ENCODE measurements around the gene MANSC4.

Gene MANSC4

DNA sequence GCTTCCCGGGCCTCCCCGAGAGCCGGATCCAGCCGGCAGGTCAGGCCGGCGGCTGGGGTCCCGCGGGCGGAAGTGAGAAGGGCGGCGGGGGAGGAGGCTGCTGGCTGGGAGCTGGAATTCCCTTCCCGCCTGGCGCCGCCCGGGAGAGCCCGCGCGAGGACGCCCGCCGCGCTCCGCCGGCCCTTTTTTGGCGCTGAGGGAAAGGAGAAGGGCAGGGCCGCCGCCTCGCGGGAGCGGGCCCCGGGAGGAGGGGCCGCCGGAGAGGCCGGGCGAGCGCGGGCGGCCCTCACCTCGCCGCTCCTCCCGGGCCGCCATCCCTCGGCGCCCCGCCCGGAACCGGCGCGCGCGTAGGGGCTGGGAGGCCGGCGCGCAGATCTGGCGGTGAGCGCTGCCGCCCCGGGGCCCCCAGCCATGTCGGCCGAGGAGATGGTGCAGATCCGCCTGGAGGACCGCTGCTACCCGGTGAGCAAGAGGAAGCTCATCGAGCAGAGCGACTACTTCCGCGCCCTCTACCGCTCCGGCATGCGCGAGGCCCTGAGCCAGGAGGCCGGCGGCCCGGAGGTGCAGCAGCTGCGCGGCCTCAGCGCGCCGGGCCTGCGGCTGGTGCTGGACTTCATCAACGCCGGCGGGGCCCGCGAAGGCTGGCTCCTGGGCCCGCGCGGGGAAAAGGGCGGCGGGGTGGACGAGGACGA, at the start of gene MANSC4, which contains the start of gene KLHL42:
Gene MANSC4, minus strand, starts transcription at position 317 of the 692 bp plus-strand sequence. CDS start 8,960 bp downstream, outside the sequence.
Gene KLHL42, plus strand, starts transcription at position 314 of the 692 bp plus-strand sequence. Its CDS starts 98 bp downstream, at position 412.
- peak; percentile 32 for DNase-seq (ENCODE audit: low read depth)

- no peak for DNase-seq (ENCODE audit: low read depth)
Measured at GRCh38 chr12:27828196-27828595, 48.2 kb upstream of the MANSC4 start.

DNA sequence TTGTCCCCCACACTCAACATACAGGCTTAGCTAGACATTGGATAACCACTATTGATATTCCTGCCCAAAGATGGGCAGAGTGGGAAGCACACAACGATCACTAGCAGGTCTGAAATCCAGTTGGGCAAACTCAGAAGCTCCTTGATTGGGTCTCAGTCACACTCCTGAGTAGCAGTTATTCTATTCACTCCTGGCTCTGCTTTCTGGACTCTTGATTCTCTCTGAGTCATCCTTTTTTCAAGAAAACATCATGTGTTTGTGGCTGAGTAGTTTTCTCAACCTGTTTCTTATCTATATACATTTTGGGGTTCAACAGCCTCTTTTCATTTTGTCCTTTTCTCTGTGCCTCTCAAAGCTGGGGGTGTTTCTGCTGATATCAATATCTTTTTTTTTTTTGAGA, 46.0 kb upstream of the MANSC4 start:
- DNase-seq (ENCODE audit: low read depth) = no peak

- no peak for DNase-seq (ENCODE audit: low read depth)
Measured at GRCh38 chr12:27824126-27824842, 44.2 kb upstream of the MANSC4 start.

GRCh38 chr12:27823038-27823437, 43.0 kb upstream of the MANSC4 start:
- DNase-seq (ENCODE audit: low read depth) = no peak

DNA sequence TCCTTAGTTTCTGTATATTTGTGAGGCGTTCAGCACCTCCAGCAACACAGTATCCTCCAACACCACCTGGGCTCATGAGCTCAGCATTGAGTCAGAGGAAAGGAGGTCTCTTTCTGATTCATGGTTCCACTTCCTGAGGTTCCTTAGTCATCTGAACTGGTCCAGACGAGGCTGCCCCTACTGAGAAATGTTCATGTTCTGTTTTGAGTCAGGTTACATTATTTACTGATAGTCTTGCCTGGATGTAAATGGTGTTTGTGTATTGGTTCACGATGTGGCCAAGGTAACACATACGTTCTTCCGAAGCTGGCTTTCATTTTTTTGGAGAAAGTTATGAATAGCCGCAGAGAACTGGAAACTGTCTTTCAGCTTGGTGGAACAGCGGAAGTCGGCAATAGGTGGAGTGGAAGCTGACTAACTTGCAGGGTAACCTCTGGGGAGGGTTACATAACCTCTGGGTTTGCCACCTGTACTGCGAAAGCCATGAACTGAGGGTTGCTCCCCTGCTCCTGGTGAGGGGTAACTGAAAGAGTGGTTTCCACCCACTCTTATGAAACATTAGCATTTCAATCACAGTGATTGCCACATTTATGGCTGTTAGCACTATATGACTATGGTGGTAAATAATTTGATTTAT, 42.2 kb upstream of the MANSC4 start:
- DNase-seq (ENCODE audit: low read depth) = no peak

GRCh38 chr12:27821259-27821973, 41.4 kb upstream of the MANSC4 start:
- DNase-seq (ENCODE audit: low read depth) = peak; percentile 37

GRCh38 chr12:27820564-27820963, 40.5 kb upstream of the MANSC4 start:
- DNase-seq (ENCODE audit: low read depth) = no peak

GRCh38 chr12:27818401-27818918, 38.4 kb upstream of the MANSC4 start:
- no peak for DNase-seq (ENCODE audit: low read depth)

- no peak for DNase-seq (ENCODE audit: low read depth)
Measured at GRCh38 chr12:27817766-27818165, 37.7 kb upstream of the MANSC4 start.

GRCh38 chr12:27814851-27815591, 35.0 kb upstream of the MANSC4 start:
- no peak for DNase-seq (ENCODE audit: low read depth)

DNA sequence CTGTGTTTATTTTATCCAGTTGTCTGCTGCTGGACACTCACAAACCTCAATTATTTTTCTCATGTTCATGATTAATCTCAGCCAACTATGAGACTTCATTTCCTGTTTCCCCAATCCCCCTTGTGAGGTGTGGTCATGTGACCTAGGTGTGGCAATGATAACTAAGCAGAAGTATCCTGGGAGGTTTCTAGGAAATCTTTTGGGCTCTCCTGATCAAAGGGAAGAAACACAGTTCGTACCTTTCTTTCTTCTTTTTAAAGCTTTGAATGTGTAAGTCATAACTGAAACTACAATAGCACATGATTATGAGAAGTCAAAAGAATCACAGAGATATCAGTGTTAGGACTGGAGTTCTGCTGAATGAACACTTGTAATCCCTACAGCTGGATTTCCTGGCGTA, 34.4 kb upstream of the MANSC4 start:
- DNase-seq (ENCODE audit: low read depth) = no peak

- no peak for DNase-seq (ENCODE audit: low read depth)
Measured at GRCh38 chr12:27812502-27812901, 32.5 kb upstream of the MANSC4 start.

- DNase-seq (ENCODE audit: low read depth) = no peak
Measured at GRCh38 chr12:27810756-27811155, 30.7 kb upstream of the MANSC4 start.

GRCh38 chr12:27808841-27809240, 28.8 kb upstream of the MANSC4 start:
- no peak for DNase-seq (ENCODE audit: low read depth)

- no peak for DNase-seq (ENCODE audit: low read depth)
Measured at GRCh38 chr12:27807063-27807703, 27.1 kb upstream of the MANSC4 start.

GRCh38 chr12:27806259-27806658, 26.2 kb upstream of the MANSC4 start:
- DNase-seq (ENCODE audit: low read depth) = no peak

GRCh38 chr12:27805238-27805637, 25.2 kb upstream of the MANSC4 start:
- no peak for DNase-seq (ENCODE audit: low read depth)

GRCh38 chr12:27802936-27803335, 22.9 kb upstream of the MANSC4 start:
- DNase-seq (ENCODE audit: low read depth) = no peak

DNA sequence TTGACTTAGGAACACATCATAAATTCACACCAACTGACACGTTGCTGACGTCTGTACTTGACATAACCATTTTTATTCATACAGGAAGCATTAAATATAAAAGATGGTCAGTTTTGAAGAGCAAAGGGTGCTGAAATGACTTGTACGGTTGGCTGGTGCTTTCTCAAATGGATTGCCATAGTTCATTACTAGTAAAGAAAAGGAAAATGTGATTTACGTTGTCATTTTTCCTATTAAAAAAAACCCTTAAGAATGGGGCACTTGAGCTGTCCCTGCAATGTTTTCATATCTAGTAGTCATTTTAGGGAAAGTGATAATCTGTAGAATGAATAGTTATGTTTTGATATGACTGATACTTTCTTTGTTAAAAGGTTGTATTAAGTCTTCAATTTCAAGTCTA, 22.5 kb upstream of the MANSC4 start:
- no peak for DNase-seq (ENCODE audit: low read depth)

- DNase-seq (ENCODE audit: low read depth) = no peak
Measured at GRCh38 chr12:27801630-27802029, 21.6 kb upstream of the MANSC4 start.
